RPMI7951 (cell line): ENCODE measurements around the gene PPP1R14B. TPM values are rescaled to one million over a fixed set of nuclear protein-coding genes. Genes with fewer than 3 reads are reported as not detected.

ENCODE experiments used
- DNase-seq: peaks from one replicate; pipeline ENCODE4 v3.0.0-alpha.2; 2012; ENCODE audit warnings: low read depth
- total RNA-seq: library from RNA; depleted of rRNA; stranded (reverse); fragments of >200 nt; shearing (Covaris generic); gene quantifications from 2 replicates; pipeline ENCODE4 v1.2.3, GENCODE V29; 2014; rRNA removed

PPP1R14B gene
- total RNA-seq, 1 experiment from 2014 or later: 418 TPM

GRCh38 chr11:64210301-64211020, 36.3 kb downstream of the PPP1R14B start:
- DNase-seq: no peak

- no peak for DNase-seq
These were observed 37.2 kb downstream of the PPP1R14B start for GRCh38 chr11:64209563-64209843.

GRCh38 chr11:64208796-64209562, 37.8 kb downstream of the PPP1R14B start:
- no peak for DNase-seq

GRCh38 chr11:64208086-64208795, 38.5 kb downstream of the PPP1R14B start:
- DNase-seq: no peak

GRCh38 chr11:64207256-64208085, 39.3 kb downstream of the PPP1R14B start:
- peak; percentile 96 for DNase-seq

- peak; percentile 29 for DNase-seq
These were observed 40.1 kb downstream of the PPP1R14B start, which contains the start of gene FERMT3 for GRCh38 chr11:64206457-64207255. FERMT3 (plus strand) TSS chr11:64206721; CDS start chr11:64207365, 644 bp downstream.

- peak; percentile 96 for DNase-seq
These were observed 42.2 kb downstream of the PPP1R14B start for GRCh38 chr11:64204464-64204989.

GRCh38 chr11:64204080-64204440, 42.7 kb downstream of the PPP1R14B start:
- no peak for DNase-seq

GRCh38 chr11:64203421-64204079, 43.2 kb downstream of the PPP1R14B start:
- no peak for DNase-seq

- DNase-seq: no peak
These were observed 43.8 kb downstream of the PPP1R14B start for GRCh38 chr11:64202992-64203391.

- DNase-seq: no peak
These were observed 45.2 kb downstream of the PPP1R14B start for GRCh38 chr11:64201543-64201942.

- no peak for DNase-seq
These were observed 48.2 kb downstream of the PPP1R14B start for GRCh38 chr11:64198511-64198910.

- no peak for DNase-seq
These were observed 50.1 kb downstream of the PPP1R14B start for GRCh38 chr11:64196626-64197025.

Other genes starting within 250 kb of the PPP1R14B start
- gene FLRT1, start 211.0 kb downstream of the PPP1R14B start, total RNA-seq: under 0.01 TPM in 2 replicates
- gene MACROD1, start 80.8 kb downstream of the PPP1R14B start, total RNA-seq: 36.7 and 43.3 TPM in 2 replicates
- 306 and 321 TPM in 2 replicates for gene STIP1, start 60.8 kb downstream of the PPP1R14B start, total RNA-seq
- 25.9 and 29.1 TPM in 2 replicates for gene FERMT3, start 40.2 kb downstream of the PPP1R14B start, total RNA-seq
- 67.2 and 79.8 TPM in 2 replicates for gene TRPT1, start 20.8 kb downstream of the PPP1R14B start, total RNA-seq
- gene NUDT22, start 20.7 kb downstream of the PPP1R14B start, total RNA-seq: 59.7 and 90.2 TPM in 2 replicates
- gene DNAJC4, start 16.4 kb downstream of the PPP1R14B start, total RNA-seq: 17.2 and 23.7 TPM in 2 replicates
- 45.7 and 51.3 TPM in 2 replicates for gene VEGFB, start 12.4 kb downstream of the PPP1R14B start, total RNA-seq
- 76.3 and 109 TPM in 2 replicates for gene FKBP2, start 5.8 kb downstream of the PPP1R14B start, total RNA-seq
- 48.1 and 60.4 TPM in 2 replicates for gene PLCB3, start 4.6 kb upstream of the PPP1R14B start, total RNA-seq
- 121 and 165 TPM in 2 replicates for gene BAD, start 37.7 kb upstream of the PPP1R14B start, total RNA-seq
- 25.9 and 26.8 TPM in 2 replicates for gene GPR137, start 38.9 kb upstream of the PPP1R14B start, total RNA-seq
- gene KCNK4, start 44.4 kb upstream of the PPP1R14B start, total RNA-seq: not detected in 2 replicates
- 0.68 and 1.7 TPM in 2 replicates for gene CATSPERZ, start 53.4 kb upstream of the PPP1R14B start, total RNA-seq
- gene ESRRA, start 58.6 kb upstream of the PPP1R14B start, total RNA-seq: 7.4 and 10.8 TPM in 2 replicates
- gene TRMT112, start 70.6 kb upstream of the PPP1R14B start, total RNA-seq: 434 and 545 TPM in 2 replicates
- gene PRDX5, start 71.2 kb upstream of the PPP1R14B start, total RNA-seq: 245 and 355 TPM in 2 replicates
- gene CCDC88B, start 93.3 kb upstream of the PPP1R14B start, total RNA-seq: 1.2 and 2.8 TPM in 2 replicates
- gene RPS6KA4, start 112.2 kb upstream of the PPP1R14B start, total RNA-seq: 20.8 and 35.0 TPM in 2 replicates